GM18505 (cell line): ENCODE data around the gene ACOD1.

Source experiments
- ATAC-seq: cut with Tn5 transposase; IDR thresholded peaks from one replicate; pipeline ENCODE4 v1.9.1; 2021; ENCODE audit not compliant: unreplicated experiment
- POLR2A ChIP-seq: IDR thresholded peaks from 4 replicates; pipeline ENCODE4 v1.6.1; 2011; ENCODE audit warnings: borderline replicate concordance; ENCODE audit not compliant: insufficient read depth, insufficient read length; ENCODE audit errors: extremely low read depth

Gene ACOD1

DNA sequence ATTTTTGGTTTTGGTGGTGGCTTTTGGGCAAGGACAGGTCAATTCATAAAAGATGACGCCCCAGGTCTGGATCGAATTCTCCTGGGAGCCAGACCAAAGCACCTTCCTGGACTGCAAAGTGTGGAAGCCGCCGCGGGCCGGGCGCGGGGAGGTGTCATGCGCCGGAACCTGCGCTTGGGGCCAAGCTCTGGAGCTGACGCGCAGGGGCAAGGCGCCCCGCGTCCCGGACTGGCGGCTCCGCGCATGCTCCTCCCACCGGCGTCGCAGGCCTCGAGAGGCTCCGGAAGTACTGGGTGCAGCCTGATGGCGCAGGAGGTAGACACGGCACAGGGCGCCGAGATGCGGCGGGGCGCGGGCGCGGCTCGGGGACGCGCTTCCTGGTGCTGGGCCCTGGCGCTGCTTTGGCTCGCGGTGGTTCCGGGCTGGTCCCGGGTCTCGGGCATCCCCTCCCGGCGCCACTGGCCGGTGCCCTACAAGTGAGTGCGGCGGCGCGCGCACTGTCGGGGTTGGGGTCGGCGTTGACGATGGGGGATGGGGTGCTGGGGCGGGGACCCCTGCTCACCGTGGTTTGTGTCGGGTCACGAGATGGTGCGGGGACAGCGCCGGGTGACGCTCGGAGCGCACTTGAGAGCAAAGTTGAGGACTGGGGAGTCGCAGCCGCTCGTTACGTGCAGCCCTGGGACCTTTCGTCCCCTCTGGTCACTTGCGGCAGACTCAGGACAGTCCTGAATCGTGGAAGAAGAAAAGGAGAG, 43.7 kb downstream of the ACOD1 start, which contains the start of gene CLN5:
TSS of gene CLN5 (plus strand) at position 286 of the 752 bp plus-strand sequence. CDS start at position 304, 18 bp downstream.
- peak; percentile 98 for TF ChIP-seq POLR2A
- ATAC-seq: peak; percentile 97

GRCh38 chr13:76992548-76993001, 44.3 kb downstream of the ACOD1 start:
- ATAC-seq: no peak

GRCh38 chr13:76993021-76993420, 44.7 kb downstream of the ACOD1 start:
- TF ChIP-seq POLR2A: no peak
- ATAC-seq: no peak

More at GRCh38 chr13:76992548-76993001, 44.3 kb downstream of the ACOD1 start:
- no peak for TF ChIP-seq POLR2A

DNA sequence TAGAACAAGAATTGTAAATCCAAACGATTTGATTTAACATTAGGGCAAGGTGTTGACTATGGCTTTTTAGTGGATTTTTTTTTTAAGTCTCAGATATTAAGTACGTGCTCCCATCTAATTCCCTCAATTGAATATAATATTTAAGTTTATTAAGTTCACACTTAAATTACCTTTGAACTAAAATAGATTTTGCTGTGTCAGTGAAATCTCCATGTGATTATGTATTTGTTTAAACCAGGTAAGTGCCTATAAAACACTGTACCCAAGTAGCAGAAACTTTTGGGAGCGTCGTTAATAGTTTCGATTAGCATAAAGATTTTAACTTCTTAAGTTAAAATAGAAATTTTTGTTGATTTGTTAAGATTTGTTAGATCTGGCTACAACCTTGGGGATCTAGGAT, 45.2 kb downstream of the ACOD1 start:
- ATAC-seq: no peak

DNA sequence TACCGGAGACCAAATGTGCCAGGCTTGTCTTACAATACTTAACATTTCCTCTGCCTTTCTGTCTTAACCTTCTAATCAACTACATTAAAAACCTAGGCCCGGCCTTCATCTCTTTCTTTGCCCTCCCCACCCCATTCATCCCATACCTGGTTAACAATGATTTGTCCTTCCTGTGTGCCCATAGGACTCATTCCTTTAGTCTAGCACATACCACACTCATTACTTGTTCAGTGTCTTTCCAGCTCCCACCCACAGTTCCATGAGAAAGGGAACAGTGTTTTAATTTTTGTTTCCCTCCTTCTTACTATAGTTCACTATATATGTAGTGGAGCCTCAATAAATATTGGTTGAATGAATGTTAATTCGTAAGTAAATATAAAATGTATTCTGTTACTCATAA, 46.0 kb downstream of the ACOD1 start:
- ATAC-seq: no peak
- no peak for TF ChIP-seq POLR2A

More for the DNA sequence above, 45.2 kb downstream of the ACOD1 start:
- no peak for TF ChIP-seq POLR2A

GRCh38 chr13:77000475-77000874, 52.2 kb downstream of the ACOD1 start:
- ATAC-seq: no peak
- no peak for TF ChIP-seq POLR2A

GRCh38 chr13:77001540-77001939, 53.2 kb downstream of the ACOD1 start:
- no peak for TF ChIP-seq POLR2A
- ATAC-seq: no peak

DNA sequence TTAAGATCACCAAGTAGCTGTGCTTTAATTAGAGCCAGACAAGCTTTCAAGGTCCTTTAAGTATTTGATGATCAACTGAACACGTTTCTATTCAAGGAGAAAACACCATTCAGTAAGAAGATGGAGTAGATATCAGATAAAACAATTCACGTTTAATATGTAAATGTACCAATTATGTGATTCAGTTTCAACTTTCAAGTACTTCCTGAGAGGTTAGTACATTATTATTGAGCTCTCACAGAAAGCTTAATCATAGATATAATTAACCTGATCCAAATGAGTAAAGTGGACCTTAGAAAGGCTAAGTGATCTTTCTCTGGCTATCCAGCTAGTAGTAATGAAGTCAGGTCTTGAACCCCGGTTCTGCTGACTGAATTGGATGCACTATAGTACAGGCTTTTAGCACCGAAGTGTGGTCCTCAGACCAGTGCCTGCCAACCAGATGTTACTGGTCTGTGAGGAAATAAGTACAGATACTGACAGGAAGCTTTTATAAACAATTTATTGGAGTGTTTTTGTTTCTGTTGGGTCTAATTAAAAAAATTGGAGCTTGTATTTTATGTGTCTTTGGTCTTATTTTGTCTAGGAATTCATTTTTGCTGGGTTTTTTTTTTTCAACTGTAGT, 53.8 kb downstream of the ACOD1 start:
- no peak for TF ChIP-seq POLR2A
- ATAC-seq: no peak

DNA sequence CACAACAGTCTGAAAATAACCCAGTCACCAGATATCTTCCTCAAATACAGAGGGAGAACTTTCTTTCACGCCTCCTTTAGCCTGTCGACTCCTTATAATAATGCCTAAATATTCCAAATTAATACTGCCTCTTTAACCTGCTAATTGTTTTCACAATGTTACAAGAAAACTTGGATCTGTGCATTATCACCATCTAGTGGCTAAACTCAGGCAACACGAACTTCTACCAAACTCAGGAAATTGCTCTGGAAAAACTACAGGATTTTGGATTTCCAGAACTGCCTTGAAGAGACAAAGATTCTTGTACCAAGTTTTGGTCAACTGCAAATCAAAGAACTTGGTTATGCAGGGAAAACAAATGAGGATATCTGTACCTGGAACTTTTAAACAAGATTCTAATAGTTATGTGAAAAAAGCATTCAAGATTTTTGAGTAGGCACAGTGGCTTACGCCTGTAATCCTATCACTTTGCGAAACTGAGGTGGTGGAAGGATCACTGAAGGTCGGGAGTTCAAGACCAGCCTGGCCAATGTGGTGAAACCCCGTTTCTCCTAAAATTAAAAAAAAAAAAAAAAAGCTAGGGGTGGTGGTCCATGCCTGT, 54.4 kb downstream of the ACOD1 start:
- no peak for TF ChIP-seq POLR2A
- ATAC-seq: no peak
